Left lung (tissue), 10 donors: ENCODE results near the gene EXOC2. TPM values are rescaled to one million over a fixed set of nuclear protein-coding genes. Genes with fewer than 3 reads are reported as not detected.

Experiments used
- ATAC-seq: fragments of 200-7000 bp; cut with Tn5 transposase; one replicate; pipeline ENCODE4 v1.9.1; 2020; ENCODE audit warnings: moderate library complexity
- DNase-seq, 4 donors: peaks; one replicate each; pipeline ENCODE4 v3.0.0-alpha.2; 2013 to 2020
- H3K27ac ChIP-seq, 2 donors: fragments of 200-600 bp; sonication (generic) in 1 of 2; one replicate each; pipeline versions ENCODE4 v1.5.0 to v1.8.0; 2020 to 2021
- H3K27me3 ChIP-seq, 2 donors: fragments of 200-600 bp; sonication (generic) in 1 of 2; one replicate each; pipeline versions ENCODE4 v1.5.0 to v1.8.0; 2020 to 2021
- H3K36me3 ChIP-seq, 2 donors: fragments of 200-600 bp; sonication (generic) in 1 of 2; one replicate each; pipeline versions ENCODE4 v1.5.0 to v1.8.0; 2020 to 2021
- H3K4me1 ChIP-seq, 2 donors: fragments of 200-600 bp; one replicate each; pipeline ENCODE4 v1.8.0; 2021
- H3K4me3 ChIP-seq, 2 donors: fragments of 200-600 bp; sonication (generic) in 1 of 2; one replicate each; pipeline versions ENCODE4 v1.5.0 to v1.8.0; 2020 to 2021; ENCODE audit warnings: mild to moderate bottlenecking in 1 of 2
- H3K9me3 ChIP-seq, 2 donors: fragments of 200-600 bp; sonication (generic) in 1 of 2; one replicate each; pipeline versions ENCODE4 v1.5.0 to v1.8.0; 2020 to 2021
- CTCF ChIP-seq, 2 donors: fragments of 200-600 bp; sonication (generic) in 1 of 2; IDR thresholded peaks; one replicate each; pipeline versions ENCODE4 v1.5.0 to v1.8.0; 2021; ENCODE audit warnings: antibody characterized with exemption in 2 of 2
- intact Hi-C, 2 donors: fragments of 100-400 bp; cut with DNase I; formaldehyde crosslinking; loops; one replicate each; pipeline versions ENCODE4 v1.11.2 to v1.14.2; 2022
- polyA plus RNA-seq, 6 donors: library from polyadenylated mRNA; unstranded; fragments of 120-200 nt; gene quantifications; one replicate each; pipeline ENCODE4 v1.2.1, GENCODE V29; 2013; ENCODE audit not compliant: insufficient read length in 6 of 6
- total RNA-seq, 2 donors: library from RNA; stranded (reverse); fragmentation: NEBNext Ultra II Directional; extraction: Animal tissue kit (Norgen Biotek cat#: 25700); gene quantifications; one replicate each; pipeline ENCODE4 v1.2.1, GENCODE V29; 2021
- donor health status: DM: no; HTN: yes; CAD: no.
- donor health status: DM: no; HTN: no; CAD: no.

Gene EXOC2
- total and polyA plus RNA-seq, 8 donors = 19.8 to 30.4 (median 28.4) TPM

- no peak for DNase-seq
- ATAC-seq = no peak
- intact Hi-C loops = no loop called here
- Histone ChIP-seq H3K27me3 (no peaks in the 10 kb centered on the region), H3K36me3 (no peaks in the 10 kb centered on the region), H3K4me1 (no peaks in the 10 kb centered on the region), H3K9me3 (no peaks in the 10 kb centered on the region), H3K4me3 (no peak overlapping the region), H3K27ac (no peak overlapping the region)
- TF ChIP-seq CTCF (IDR thresholded peaks at IDR 0.05) = no peak
Measured at GRCh38 chr6:452301-453067, 240.5 kb downstream of the EXOC2 start.

DNA sequence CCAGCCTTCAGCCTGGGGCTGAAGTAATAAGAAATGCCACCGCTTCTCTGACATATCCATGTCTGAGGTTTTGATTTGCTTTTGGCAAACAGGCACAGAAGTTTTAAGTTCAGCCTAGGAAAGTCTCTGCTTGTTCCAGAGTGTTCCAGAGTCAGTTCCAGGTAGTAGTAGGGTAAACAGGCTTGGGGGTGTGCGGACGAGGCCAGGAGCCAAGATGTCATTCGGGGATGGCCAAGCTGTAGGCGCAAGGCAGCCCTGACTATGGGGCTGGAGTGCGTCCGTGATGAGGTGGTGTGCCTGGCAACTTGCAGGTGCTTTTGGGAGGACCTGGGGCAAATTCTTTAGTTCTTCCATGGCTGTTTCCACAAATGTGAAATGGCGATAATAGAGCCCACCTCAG, 241.1 kb downstream of the EXOC2 start:
- Histone ChIP-seq H3K27me3 (peaks cover 0 to 3% of the 10 kb centered on the region in 2 donors), H3K9me3 (no peaks in the 10 kb centered on the region), H3K4me3 (no peak overlapping the region), H3K36me3 (no peaks in the 10 kb centered on the region), H3K27ac (no peak overlapping the region), H3K4me1 (no peaks in the 10 kb centered on the region)
- ATAC-seq (no peak), DNase-seq (no peak)
- TF ChIP-seq CTCF (IDR thresholded peaks at IDR 0.05) = no peak
- intact Hi-C loops = no loop called here

DNA sequence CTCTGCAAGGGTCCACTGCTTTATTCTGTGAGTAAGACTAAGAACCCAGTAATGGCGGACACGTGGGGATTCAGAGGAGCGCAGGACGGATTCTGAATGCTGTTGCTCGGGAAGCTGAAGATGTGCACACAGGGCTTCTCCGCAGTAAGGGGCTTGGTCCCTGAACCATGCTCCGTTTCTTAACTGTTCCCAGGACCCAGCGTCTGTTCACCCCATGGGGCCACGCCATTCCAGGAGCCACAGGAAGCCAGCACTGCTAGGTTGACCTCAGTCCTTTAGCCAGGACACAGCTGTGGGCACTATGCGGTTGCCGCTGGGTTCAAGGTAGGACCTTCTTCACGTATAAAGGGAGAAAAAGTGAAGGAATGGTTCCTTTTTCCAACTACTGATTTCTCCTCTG, 241.6 kb downstream of the EXOC2 start:
- TF ChIP-seq CTCF (IDR thresholded peaks at IDR 0.05) = no peak
- Histone ChIP-seq H3K27me3 (peaks cover 0 to 8% of the 10 kb centered on the region in 2 donors), H3K4me3 (no peak overlapping the region), H3K4me1 (no peaks in the 10 kb centered on the region), H3K36me3 (no peaks in the 10 kb centered on the region), H3K9me3 (no peaks in the 10 kb centered on the region), H3K27ac (no peak overlapping the region)
- intact Hi-C loops = no loop called here
- DNase-seq (no peak), ATAC-seq (no peak)

DNA sequence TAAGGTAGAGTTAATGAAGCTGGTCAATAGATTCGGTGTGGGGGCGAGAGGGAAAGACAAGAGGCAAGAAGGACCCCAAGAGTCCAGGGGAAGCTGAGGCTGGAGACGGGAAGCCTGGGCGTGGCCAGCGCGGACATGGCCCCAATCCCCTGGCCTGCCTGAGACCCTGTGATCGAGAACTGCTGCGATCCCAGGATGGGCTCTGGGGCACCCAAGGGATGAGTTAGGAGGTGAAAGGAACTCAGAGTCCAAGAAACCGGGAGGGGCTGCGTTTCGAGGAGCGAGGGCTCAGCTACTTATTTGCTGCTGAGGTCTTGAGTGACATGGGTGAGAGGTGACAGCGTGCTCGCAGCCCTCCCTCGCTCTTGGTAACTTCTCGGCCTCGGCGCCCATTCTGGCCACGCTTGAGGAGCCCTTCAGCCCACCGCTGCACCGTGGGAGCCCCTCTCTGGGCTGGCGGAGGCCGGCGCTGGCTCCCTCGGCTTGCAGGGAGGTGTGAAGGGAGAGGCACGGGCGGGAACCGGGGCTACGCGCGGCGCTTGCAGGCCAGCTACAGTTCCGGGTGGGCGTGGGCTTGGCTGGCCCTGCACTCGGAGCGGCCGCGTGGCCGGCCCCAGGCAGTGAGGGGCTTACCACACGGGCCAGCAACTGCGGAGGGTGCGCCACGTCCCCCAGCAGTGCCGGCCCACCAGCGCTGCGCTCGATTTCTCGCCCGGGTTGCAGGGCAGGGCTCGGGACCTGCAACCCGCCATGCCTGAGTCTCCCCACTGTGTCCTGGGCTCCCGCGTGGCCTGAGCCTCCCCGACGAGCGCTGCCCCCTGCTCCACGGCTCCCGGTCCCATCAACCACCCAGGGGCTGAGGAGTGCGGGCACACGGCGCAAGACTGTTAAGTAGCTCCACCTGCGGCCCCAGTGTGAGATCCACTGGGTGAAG, 243.2 kb downstream of the EXOC2 start:
- DNase-seq = no peak
- no peak for ATAC-seq
- intact Hi-C loops = no loop called here
- no peaks in the 10 kb centered on the region for H3K36me3 ChIP-seq
- H3K4me1 ChIP-seq = no peaks in the 10 kb centered on the region
- no peak overlapping the region for H3K27ac ChIP-seq
- H3K4me3 ChIP-seq = no peak overlapping the region
- H3K27me3 ChIP-seq = peaks cover 0 to 10% of the 10 kb centered on the region in 2 donors
- H3K9me3 ChIP-seq = no peaks in the 10 kb centered on the region
- no peak for TF ChIP-seq CTCF (IDR thresholded peaks at IDR 0.05)

DNA sequence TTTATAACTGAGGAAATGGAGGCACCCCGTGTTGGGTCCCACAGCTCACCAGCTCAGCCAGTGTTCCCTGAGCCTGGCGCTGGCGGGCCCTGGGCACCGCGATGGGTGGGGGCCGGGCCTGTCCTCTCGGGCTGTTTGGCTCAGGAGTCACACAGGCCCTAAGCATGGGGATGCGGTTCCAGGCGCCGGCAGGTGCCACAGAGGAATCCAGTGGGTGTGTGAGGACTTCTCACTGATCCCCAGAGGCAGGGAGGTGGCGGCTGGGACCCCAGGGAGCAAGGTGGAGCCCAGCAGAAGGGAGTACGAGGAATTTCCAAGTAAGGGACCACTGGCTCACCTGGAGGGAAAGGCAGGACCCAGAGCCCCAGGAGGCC, 243.9 kb downstream of the EXOC2 start:
- H3K27me3 ChIP-seq = peaks cover 0 to 10% of the 10 kb centered on the region in 2 donors
- no peaks in the 10 kb centered on the region for H3K4me1 ChIP-seq
- TF ChIP-seq CTCF (IDR thresholded peaks at IDR 0.05) = no peak
- H3K36me3 ChIP-seq = no peaks in the 10 kb centered on the region
- DNase-seq = no peak
- H3K9me3 ChIP-seq = no peaks in the 10 kb centered on the region
- intact Hi-C loops = no loop called here
- H3K27ac ChIP-seq = no peak overlapping the region
- ATAC-seq = no peak
- H3K4me3 ChIP-seq = no peak overlapping the region
